M059J (cell line): ENCODE measurements around the gene COX15. TPM values are rescaled to one million over a fixed set of nuclear protein-coding genes. Genes with fewer than 3 reads are reported as not detected.
"Not testable (repeated sequence)": the region's sequence is repeated elsewhere in the genome, so short reads cannot be mapped to it uniquely, and the experiment has no call there.

Experiments
- DNase-seq: peaks from one replicate; pipeline ENCODE4 v3.0.0-alpha.2; 2012; ENCODE audit warnings: low read depth
- total RNA-seq: library from RNA; depleted of rRNA; stranded (reverse); fragments of >200 nt; shearing (Covaris generic); gene quantifications from 2 replicates; pipeline ENCODE4 v1.2.3, GENCODE V29; 2014

The COX15 gene
- total RNA-seq, 1 experiment from 2014 or later = 35.7 TPM

DNA sequence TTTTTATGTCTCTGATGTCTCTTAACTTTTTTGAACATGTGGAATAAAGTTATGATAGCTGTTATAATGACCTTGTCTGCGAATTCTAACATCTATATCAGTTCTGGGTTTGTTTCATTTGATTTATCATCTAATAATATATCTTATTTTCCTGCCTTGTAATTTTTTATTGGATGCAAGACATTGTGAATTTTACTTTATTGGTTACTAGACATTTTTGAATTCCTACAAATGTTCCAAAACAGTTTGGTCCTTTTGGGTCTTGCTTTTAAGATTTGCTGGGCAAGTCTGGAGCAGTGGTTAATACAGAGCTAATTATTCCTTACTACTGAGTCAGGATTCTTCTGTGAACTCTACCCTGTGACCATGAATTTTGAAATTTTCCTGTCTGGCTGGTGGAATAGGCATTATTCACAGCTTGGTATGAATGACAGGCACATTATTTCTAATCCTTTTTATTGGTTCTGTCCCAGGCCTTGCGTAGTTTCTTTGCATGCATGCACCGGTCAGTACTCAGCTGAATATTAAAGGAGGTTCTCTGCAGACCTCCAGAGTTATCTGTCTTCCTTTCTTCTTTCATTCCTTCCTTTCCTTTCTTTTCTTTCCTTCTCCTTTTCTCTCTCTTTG lies 9.1 kb upstream of the COX15 start:
- no peak for DNase-seq

GRCh38 chr10:99740260-99740659 lies 8.3 kb upstream of the COX15 start:
- no peak for DNase-seq

DNA sequence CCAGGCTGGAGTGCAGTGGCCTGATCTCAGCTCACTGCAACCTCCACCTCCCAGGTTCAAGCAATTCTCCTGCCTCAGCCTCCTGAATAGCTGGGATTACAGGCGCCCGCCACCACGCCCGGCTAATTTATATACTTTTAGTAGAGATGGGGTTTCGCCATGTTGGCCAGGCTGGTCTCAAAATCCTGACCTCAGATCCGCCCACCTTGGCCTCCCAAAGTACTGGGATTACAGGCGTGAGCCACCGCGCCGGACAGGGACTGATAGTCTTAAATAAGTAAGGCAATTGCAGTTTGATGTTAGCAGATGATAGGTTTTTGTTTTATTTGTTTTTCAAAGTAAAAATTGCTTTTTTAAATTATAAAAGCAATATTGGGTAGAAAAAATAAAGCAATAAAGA lies 2.2 kb upstream of the COX15 start:
- not testable (repeated sequence) for DNase-seq

DNA sequence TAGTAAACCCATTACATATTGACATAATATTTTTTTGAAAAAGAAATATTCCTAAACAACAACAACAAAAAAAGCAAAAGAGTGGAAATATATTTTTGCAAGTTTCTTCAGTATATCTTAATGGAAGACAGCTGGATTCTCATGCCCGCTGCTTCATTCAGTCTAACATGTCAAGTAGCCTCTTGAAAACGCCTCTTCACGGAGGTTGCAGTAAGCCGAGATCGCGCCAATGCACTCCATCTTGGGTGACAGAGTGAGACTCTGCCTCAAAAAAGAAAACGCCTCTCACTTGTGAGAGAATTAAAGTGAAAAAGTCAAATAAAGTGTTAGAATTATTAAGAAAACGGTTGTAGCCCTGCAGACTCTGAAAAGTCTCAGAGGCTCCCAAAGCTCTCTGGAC lies 1.4 kb upstream of the COX15 start:
- no peak for DNase-seq

DNA sequence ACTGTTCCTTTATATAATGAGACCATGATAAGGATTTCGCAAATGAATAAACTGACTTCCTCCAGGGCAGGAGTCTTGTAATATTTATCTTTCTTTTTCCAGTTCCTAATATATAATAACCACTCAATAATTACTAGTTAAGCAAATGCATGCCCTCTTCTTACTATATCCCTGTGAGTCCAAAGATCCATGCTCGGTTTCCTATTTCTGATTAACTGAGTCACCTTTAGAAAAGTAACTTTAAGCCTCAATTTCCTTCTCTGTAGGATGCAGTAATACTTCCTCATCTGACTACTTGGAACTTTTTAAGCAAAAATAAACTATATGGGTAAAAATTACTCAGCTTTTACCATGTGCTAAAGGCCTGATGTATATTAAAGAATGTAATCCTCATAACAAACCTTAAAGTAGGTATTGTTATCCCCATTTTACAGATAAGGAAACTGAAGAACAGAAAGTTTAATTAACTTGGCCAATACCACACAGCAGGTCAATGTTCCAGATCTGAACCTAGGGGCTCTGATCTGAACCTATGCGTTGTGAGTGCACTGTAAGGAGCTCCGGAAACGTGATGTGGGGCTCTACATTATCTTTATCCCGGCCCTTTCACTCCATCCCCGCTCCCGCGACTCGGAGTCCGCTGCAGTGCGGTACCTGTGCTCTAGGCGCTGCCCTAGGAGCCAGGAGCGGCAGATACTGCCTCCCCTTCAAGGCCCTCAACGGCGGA lies 458 bp downstream of the COX15 start:
- DNase-seq = no peak

DNA sequence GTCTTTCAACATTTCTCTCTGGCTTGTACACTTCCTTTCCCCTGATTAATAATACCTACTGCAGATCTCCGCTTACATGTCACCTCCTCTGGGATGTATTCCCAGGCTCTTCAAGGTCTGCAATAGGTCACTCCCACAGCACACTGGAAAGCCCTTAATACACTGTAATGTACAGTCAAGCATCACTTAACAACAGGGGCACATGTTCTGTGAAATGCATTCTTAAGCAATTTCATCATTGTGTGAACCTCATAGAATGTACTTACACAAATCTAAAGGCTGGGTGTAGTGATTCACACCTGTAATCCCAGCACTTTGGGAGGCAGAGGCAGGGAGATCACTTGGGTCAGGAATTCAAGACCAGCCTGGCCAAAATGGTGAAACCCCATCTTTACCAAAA lies 1.9 kb downstream of the COX15 start:
- DNase-seq = peak; percentile 18

- no peak for DNase-seq
These were observed 11.5 kb downstream of the COX15 start for GRCh38 chr10:99720387-99720786.

DNA sequence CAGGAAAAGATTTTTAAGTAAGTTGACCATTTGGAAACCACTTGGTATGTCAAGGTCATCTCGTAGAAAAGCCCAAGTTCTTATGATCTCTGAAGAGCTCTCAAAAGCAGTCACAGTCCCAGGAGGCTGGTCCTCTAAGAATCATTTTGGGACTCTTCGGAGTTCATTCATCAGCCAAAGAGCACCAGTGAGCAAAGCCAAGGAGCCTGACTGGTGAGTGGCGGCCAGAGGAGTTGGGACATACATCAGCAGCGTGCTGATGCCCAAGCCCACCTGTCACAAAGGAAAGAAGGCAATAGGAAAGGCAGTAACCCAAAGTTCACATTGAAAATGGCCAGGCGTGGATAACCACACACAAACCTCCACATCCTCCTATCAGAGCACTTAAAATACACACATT lies 17.5 kb downstream of the COX15 start:
- DNase-seq = no peak

- peak; percentile 65 for DNase-seq
These were observed 20.7 kb downstream of the COX15 start for GRCh38 chr10:99711129-99711719.

- DNase-seq = no peak
These were observed 22.3 kb downstream of the COX15 start for GRCh38 chr10:99709480-99710229.

DNA sequence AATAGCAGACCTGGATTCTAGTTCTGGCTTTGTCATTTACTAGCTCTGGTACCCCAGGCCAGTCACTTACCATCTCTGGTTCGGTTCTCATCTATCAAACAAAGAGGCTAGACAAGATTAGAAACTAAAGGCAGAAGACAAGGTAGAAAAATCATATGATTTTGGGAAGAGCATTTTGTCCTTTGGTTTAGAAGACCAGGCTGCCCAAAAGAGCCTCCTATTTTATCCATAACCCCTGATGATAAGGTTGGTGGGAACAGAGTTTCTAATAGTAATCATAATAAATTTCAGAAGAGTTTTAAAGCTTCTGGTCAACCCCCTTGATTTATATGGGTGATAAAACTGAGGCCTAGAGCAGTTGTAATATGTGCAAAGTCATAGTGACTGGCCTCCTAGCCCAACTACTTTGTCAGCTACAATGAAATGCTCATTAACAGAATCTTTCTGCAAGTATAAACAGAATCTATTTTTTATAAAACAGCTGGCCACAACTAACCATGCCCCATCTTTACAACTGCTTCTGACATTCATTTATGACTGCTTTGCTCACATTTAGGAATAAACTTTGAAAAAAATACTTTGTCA lies 23.4 kb downstream of the COX15 start:
- no peak for DNase-seq

GRCh38 chr10:99700649-99701048 lies 31.3 kb downstream of the COX15 start:
- DNase-seq = no peak

DNA sequence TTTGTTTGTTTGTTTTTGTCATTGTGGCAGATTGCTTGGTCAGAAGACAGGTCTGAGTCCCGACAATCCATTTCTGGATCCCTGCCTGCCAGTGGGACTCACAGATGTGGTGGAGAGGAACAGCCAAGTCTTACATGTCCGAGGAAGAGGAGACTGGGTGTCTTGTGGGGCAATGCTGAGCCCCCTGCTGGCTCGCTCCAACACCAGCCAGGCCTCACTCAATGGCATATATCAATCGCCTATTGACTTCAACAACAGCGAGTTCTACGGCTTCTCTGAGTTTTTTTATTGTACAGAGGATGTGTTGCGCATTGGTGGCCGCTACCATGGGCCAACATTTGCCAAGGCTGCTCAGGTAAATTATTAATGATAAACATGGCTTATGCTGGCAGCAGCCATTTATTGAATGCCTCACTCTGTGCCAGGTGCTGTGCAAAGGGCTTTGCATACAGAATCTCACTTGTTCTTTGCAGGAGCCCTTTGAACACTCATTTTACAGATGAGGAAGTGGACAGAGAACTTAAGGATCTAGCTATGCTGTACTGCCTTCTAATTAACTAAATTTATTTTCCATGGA lies 33.3 kb downstream of the COX15 start:
- DNase-seq = no peak

DNA sequence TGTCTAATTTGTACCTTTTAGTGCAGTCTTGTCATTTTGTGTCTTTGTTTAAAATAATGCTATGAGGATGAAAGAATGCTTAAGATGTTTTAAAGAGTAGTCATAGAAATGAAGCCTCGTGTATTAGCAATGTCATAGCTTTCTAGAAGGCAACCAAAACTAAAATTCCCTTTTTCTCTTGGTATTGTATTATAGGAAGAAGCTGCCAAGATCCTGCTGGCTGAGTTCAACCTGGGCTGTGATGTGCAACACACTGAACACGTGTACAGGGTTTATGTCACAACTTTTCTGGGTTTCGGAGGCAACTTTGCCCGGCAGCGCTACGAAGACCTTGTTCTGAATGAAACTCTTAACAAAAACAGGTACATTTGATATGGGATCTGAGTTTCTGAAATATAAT lies 36.2 kb downstream of the COX15 start:
- DNase-seq = no peak

DNA sequence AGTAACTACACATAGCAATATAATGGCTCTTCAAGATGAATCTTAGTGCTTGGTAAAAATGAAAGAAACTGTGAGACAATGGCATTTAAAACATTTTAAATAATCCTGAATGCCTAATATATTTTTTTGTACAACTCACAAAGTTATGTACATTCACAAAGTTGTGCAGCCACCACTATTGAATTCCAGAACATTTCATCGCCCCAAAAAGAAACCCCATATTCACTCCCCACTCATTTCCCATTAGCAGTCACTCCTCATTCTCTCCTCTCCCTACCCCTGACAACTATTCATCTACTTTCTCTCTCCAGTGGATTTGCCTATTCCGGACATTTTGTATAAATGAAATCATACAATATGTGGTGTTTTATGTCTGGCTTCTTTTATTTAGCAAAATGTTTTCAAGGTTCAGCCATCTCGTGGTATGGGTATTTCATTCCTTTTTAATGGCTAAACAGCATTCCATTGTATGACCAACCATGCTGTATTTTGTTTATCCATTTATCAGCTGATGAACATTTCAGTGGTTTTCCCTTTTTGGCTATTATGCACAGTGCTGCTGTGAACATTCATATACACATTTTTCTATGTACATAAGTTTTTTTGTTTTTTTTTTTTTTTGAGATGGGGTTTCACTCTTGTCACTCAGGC lies 37.9 kb downstream of the COX15 start:
- DNase-seq = peak; percentile 56

DNA sequence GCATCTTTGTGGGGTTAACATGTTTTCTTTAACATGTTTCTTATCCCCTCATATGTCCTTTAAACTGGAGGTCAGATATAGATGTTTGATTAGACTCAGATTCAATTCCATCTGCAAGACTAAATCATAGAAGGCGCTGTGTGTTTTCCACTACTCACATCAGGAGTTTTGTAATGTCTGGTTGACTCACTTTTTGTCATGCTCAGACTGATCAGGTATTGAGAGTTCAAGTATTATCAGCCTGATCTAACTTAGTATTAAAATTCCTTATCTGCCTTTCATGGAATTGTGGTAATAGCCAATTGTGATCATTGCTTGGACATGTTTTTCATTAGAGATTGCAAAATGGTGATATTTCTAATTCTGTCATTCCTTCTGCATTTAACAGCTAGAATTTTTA lies 42.5 kb downstream of the COX15 start:
- no peak for DNase-seq

DNA sequence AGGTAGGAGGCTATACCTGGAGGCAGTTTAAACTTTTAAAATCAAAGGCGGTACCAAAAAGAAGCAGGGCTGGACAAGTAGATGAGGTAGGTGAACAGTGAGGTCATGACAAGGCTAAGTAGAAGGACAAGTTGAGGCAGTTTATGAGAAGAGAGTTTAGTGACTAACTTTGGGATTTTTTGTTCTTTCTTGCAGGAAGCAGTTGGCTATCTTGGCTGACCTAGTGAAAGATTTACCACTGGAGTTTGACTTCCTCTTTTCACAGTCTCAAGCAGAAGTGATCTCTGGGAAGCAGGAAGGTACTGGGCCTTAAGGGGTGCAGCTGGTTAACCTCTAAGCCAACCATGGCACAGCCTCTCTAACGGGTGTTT lies 46.3 kb downstream of the COX15 start:
- DNase-seq = no peak

DNA sequence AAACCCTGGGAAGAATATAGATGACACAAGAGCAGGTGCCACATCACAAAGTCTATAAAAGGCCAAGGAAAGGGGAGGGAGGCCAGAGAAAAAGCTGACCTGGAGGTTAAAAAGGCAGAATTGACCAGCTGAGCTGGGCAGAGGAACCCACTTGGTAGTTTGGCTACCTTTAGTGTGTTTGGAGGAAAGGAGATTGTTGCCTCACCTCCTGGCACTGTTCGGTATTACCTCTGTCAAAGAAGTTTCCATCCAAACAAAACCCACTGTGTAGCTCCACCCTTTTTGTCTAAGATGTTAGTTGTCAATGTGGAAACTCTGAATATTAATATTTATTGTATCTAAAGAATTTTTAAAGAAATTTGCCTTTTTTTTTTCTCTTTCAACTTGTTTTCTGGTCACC lies 49.2 kb downstream of the COX15 start:
- peak; percentile 42 for DNase-seq
